ENCODE results near the gene RSL24D1. TPM values are rescaled to one million over a fixed set of nuclear protein-coding genes. Genes with fewer than 3 reads are reported as not detected.
"Not testable (repeated sequence)": the region's sequence is repeated elsewhere in the genome, so short reads cannot be mapped to it uniquely, and the experiment has no call there.

Gene RSL24D1
- total RNA-seq, 1 experiment from 2014 or later, result 149 TPM

DNA sequence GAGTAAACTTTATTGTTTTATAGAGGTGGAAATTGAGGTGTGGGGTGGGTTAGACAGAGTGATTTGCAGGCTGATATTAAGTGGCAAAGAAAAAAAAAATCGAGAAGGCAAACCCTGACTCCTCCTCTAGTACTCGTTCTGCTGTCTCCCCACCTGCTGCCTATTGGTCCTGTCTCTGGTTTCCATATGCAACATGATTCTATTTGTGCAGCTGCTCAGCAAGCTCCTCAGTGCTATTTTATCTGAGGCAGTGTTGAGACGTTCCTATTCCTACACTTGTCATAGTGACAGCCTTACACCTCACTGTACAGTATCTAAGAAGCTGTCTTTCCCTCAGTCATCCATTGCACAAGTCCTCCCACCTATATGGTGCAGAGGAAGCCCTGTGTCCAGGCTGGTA is 45.1 kb downstream of the RSL24D1 start:
- TF ChIP-seq, protein P1, sequence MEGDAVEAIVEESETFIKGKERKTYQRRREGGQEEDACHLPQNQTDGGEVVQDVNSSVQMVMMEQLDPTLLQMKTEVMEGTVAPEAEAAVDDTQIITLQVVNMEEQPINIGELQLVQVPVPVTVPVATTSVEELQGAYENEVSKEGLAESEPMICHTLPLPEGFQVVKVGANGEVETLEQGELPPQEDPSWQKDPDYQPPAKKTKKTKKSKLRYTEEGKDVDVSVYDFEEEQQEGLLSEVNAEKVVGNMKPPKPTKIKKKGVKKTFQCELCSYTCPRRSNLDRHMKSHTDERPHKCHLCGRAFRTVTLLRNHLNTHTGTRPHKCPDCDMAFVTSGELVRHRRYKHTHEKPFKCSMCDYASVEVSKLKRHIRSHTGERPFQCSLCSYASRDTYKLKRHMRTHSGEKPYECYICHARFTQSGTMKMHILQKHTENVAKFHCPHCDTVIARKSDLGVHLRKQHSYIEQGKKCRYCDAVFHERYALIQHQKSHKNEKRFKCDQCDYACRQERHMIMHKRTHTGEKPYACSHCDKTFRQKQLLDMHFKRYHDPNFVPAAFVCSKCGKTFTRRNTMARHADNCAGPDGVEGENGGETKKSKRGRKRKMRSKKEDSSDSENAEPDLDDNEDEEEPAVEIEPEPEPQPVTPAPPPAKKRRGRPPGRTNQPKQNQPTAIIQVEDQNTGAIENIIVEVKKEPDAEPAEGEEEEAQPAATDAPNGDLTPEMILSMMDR (IDR thresholded peaks at IDR 0.05 in 2 of 3, conservative IDR thresholded peaks at IDR 0.05 in 1 of 3; ENCODE audit: borderline replicate concordance in 1 of 3, insufficient read depth in 1 of 3, low read depth in 2 of 3, low read length in 2 of 3), result no peak
- TF ChIP-seq YY1 (IDR thresholded peaks at IDR 0.05; ENCODE audit: extremely low read depth, insufficient replicate concordance, low read depth, low read length) (no peak), POLR2AphosphoS5 (IDR thresholded peaks at IDR 0.05; ENCODE audit: low read depth, low read length) (no peak), ZNF274 (IDR thresholded peaks at IDR 0.05; ENCODE audit: low read depth, low read length) (no peak), EZH2 (IDR thresholded peaks at IDR 0.05) (no peak), CEBPB (IDR thresholded peaks at IDR 0.05; ENCODE audit: low read depth) (no peak), SP1 (IDR thresholded peaks at IDR 0.05; ENCODE audit: low read depth) (no peak), EGR1 (IDR thresholded peaks at IDR 0.05; ENCODE audit: low read depth) (no peak), ZFX (IDR thresholded peaks at IDR 0.05) (no peak)
- TF ChIP-seq, protein P2, sequence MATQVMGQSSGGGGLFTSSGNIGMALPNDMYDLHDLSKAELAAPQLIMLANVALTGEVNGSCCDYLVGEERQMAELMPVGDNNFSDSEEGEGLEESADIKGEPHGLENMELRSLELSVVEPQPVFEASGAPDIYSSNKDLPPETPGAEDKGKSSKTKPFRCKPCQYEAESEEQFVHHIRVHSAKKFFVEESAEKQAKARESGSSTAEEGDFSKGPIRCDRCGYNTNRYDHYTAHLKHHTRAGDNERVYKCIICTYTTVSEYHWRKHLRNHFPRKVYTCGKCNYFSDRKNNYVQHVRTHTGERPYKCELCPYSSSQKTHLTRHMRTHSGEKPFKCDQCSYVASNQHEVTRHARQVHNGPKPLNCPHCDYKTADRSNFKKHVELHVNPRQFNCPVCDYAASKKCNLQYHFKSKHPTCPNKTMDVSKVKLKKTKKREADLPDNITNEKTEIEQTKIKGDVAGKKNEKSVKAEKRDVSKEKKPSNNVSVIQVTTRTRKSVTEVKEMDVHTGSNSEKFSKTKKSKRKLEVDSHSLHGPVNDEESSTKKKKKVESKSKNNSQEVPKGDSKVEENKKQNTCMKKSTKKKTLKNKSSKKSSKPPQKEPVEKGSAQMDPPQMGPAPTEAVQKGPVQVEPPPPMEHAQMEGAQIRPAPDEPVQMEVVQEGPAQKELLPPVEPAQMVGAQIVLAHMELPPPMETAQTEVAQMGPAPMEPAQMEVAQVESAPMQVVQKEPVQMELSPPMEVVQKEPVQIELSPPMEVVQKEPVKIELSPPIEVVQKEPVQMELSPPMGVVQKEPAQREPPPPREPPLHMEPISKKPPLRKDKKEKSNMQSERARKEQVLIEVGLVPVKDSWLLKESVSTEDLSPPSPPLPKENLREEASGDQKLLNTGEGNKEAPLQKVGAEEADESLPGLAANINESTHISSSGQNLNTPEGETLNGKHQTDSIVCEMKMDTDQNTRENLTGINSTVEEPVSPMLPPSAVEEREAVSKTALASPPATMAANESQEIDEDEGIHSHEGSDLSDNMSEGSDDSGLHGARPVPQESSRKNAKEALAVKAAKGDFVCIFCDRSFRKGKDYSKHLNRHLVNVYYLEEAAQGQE (IDR thresholded peaks at IDR 0.05; ENCODE audit: low read depth), result no peak
- peaks cover 24% of the 10 kb centered on the region for H3K27me3 ChIP-seq (ENCODE audit: insufficient read depth, low read length)
- intact Hi-C loops (cut with micrococcal nuclease), result no loop called here
- ChIA-PET CTCF (no interaction called here), RAD21 (ENCODE audit: low non-redundant PET in 1 of 2, low total read pairs in 2 of 2, uncharacterized antibody in 2 of 2, unreplicated experiment in 2 of 2) (no interaction called here), POLR2A (no interaction called here)
- H3K4me2 ChIP-seq (ENCODE audit: low read length), result no peak overlapping the region
- no peaks in the 10 kb centered on the region for H4K20me1 ChIP-seq (ENCODE audit: insufficient read depth)
- H3K9ac ChIP-seq (ENCODE audit: low read length), result no peak overlapping the region
- no peaks in the 10 kb centered on the region for H3K4me1 ChIP-seq (ENCODE audit: control insufficient read depth in 1 of 2, insufficient read depth in 2 of 2, low read length in 2 of 2)
- BruUV-seq (replicated peaks), result no TSS peak
- no peak overlapping the region for H2AFZ ChIP-seq (ENCODE audit: low read depth, low read length, poor library complexity, severe bottlenecking)
- no peaks in the 10 kb centered on the region for H3K79me2 ChIP-seq (ENCODE audit: insufficient read depth, low read length)
- H3K27ac ChIP-seq (ENCODE audit: low read depth, low read length), result no peak overlapping the region
- no peaks in the 10 kb centered on the region for H3K9me3 ChIP-seq (ENCODE audit: control insufficient read depth in 1 of 2, insufficient read depth in 1 of 2, low read depth in 1 of 2, low read length in 2 of 2)
- H3K9me2 ChIP-seq (ENCODE audit: insufficient read depth), result no peaks in the 10 kb centered on the region
- ATAC-seq (no peak), DNase-seq (ENCODE audit: low read depth, low spot score) (no peak)
- no peaks in the 10 kb centered on the region for H3K36me3 ChIP-seq (ENCODE audit: control insufficient read depth in 1 of 2, insufficient read depth in 2 of 2, low read length in 2 of 2)
- no peak overlapping the region for H3K4me3 ChIP-seq (replicated peaks in 1 of 2; ENCODE audit: low read depth in 1 of 2, low read length in 2 of 2)

GRCh38 chr15:55143132-55143531 is 53.6 kb downstream of the RSL24D1 start:
- BruUV-seq (replicated peaks); H3K4me2 ChIP-seq (ENCODE audit: low read length); H3K9me2 ChIP-seq (ENCODE audit: insufficient read depth); H3K36me3 ChIP-seq (ENCODE audit: control insufficient read depth in 1 of 2, insufficient read depth in 2 of 2, low read length in 2 of 2); H3K79me2 ChIP-seq (ENCODE audit: insufficient read depth, low read length); H4K20me1 ChIP-seq (ENCODE audit: insufficient read depth); H3K4me3 ChIP-seq (replicated peaks in 1 of 2; ENCODE audit: low read depth in 1 of 2, low read length in 2 of 2); H3K27ac ChIP-seq (ENCODE audit: low read depth, low read length); H3K9me3 ChIP-seq (ENCODE audit: control insufficient read depth in 1 of 2, insufficient read depth in 1 of 2, low read depth in 1 of 2, low read length in 2 of 2); RAD21 ChIA-PET (ENCODE audit: low non-redundant PET in 1 of 2, low total read pairs in 2 of 2, uncharacterized antibody in 2 of 2, unreplicated experiment in 2 of 2); H3K4me1 ChIP-seq (ENCODE audit: control insufficient read depth in 1 of 2, insufficient read depth in 2 of 2, low read length in 2 of 2); POLR2A ChIA-PET; H2AFZ ChIP-seq (ENCODE audit: low read depth, low read length, poor library complexity, severe bottlenecking); CTCF ChIA-PET; intact Hi-C loops (cut with micrococcal nuclease); ATAC-seq; H3K27me3 ChIP-seq (ENCODE audit: insufficient read depth, low read length); DNase-seq (ENCODE audit: low read depth, low spot score); H3K9ac ChIP-seq (ENCODE audit: low read length): not testable (repeated sequence)
